NT2/D1 (cell line): Measurements from ENCODE around the gene TMC8.
"Not testable (repeated sequence)": the region's sequence is repeated elsewhere in the genome, so short reads cannot be mapped to it uniquely, and the experiment has no call there.

Experiments
- YY1 ChIP-seq: IDR thresholded peaks from 2 replicates; pipeline ENCODE4 v1.6.1; 2011; ENCODE audit not compliant: insufficient read length, insufficient read depth
- ZNF274 ChIP-seq: IDR thresholded peaks from 2 replicates; pipeline ENCODE4 v1.6.1; 2011; ENCODE audit warnings: mild to moderate bottlenecking, low read depth, low read length

DNA sequence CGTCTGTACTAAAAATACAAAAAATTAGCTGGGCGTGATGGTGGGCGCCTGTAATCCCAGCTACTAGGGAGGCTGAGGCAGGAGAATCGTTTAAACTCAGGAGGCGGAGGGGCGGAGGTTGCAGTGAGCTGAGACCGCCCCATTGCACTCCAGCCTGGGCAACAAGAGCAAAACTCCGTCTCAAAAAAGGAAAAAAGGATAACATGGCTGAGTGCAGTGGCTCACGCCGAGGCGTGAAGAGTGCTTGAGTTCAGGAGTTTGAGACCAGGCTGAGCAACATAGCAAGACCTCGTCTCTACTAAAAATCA, 9.2 kb downstream of the TMC8 start:
- TF ChIP-seq ZNF274, YY1: not testable (repeated sequence)
